VCaP (cell line): ENCODE measurements around the gene KRTAP5-10.
"Not testable (repeated sequence)": the region's sequence is repeated elsewhere in the genome, so short reads cannot be mapped to it uniquely, and the experiment has no call there.

Source experiments
- H3K27ac ChIP-seq: fragments of 450-650 bp; 2 replicates; pipeline ENCODE4 v1.5.1; 2017
- CTCF ChIP-seq: fragments of 450-650 bp; conservative IDR thresholded peaks from 2 replicates; pipeline ENCODE4 v1.5.1; 2017; ENCODE audit warnings: mild to moderate bottlenecking, moderate library complexity

KRTAP5-10 gene

GRCh38 chr11:71539017-71539416 is 26.3 kb upstream of the KRTAP5-10 start:
- H3K27ac ChIP-seq = no peak overlapping the region
- no peak for TF ChIP-seq CTCF

GRCh38 chr11:71539971-71540370 is 25.4 kb upstream of the KRTAP5-10 start:
- not testable (repeated sequence) for H3K27ac ChIP-seq

- H3K27ac ChIP-seq = not testable (repeated sequence)
Observed at GRCh38 chr11:71540521-71541304, 24.6 kb upstream of the KRTAP5-10 start.

- H3K27ac ChIP-seq = no peak overlapping the region
- TF ChIP-seq CTCF = no peak
Observed at GRCh38 chr11:71542382-71542781, 23.0 kb upstream of the KRTAP5-10 start.

GRCh38 chr11:71542879-71543777 is 22.2 kb upstream of the KRTAP5-10 start:
- no peak overlapping the region for H3K27ac ChIP-seq
- TF ChIP-seq CTCF = no peak

GRCh38 chr11:71543866-71544265 is 21.5 kb upstream of the KRTAP5-10 start:
- no peak for TF ChIP-seq CTCF
- H3K27ac ChIP-seq = no peak overlapping the region

- no peak overlapping the region for H3K27ac ChIP-seq
- TF ChIP-seq CTCF = no peak
Observed at GRCh38 chr11:71544525-71545214, 20.7 kb upstream of the KRTAP5-10 start.

GRCh38 chr11:71545405-71545966 is 19.9 kb upstream of the KRTAP5-10 start:
- TF ChIP-seq CTCF = no peak
- H3K27ac ChIP-seq = no peak overlapping the region
